GM12874 (cell line): ENCODE results near the gene ZNF20.

Source experiments
- TF ChIP-seq, protein P1 (sequence below): IDR thresholded peaks from 2 replicates; pipeline ENCODE4 v1.5.1; 2011; ENCODE audit warnings: low read depth, mild to moderate bottlenecking, control low read depth, low read length, moderate library complexity; ENCODE audit not compliant: insufficient read depth

Gene ZNF20

DNA sequence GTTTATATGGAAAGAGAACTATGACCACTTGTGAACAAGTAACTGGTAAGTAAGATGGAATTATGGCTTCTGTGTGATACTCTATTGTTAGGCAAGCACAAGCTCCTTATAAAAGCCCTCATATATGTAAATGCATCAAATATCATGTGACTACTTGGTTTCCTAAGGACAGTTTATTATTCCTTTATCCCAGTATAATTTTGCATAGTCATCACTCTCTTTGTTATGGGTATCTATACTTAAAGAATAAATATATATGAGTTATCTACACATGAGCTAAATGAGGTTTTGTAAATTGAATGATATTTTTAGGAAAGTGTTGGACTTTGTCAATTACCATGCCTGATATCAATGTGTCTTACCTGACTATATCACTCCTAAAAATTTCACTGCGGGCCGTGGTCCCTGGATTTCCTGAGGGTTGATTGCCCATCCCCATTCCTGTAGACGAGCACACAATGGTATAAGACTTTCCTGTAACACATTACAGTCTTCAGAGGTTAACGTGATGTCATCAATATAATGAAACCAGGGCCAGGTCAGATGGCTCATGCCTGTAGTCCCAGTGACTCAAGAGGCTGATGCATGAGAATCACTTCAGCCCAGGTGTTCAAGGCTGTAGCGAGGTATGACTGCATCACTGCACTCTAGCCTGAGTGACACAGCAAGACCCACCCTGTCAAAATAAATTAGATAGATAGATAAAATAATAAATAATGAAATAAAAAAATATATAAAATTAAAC lies 54.9 kb downstream of the ZNF20 start:
- TF ChIP-seq, protein P1, sequence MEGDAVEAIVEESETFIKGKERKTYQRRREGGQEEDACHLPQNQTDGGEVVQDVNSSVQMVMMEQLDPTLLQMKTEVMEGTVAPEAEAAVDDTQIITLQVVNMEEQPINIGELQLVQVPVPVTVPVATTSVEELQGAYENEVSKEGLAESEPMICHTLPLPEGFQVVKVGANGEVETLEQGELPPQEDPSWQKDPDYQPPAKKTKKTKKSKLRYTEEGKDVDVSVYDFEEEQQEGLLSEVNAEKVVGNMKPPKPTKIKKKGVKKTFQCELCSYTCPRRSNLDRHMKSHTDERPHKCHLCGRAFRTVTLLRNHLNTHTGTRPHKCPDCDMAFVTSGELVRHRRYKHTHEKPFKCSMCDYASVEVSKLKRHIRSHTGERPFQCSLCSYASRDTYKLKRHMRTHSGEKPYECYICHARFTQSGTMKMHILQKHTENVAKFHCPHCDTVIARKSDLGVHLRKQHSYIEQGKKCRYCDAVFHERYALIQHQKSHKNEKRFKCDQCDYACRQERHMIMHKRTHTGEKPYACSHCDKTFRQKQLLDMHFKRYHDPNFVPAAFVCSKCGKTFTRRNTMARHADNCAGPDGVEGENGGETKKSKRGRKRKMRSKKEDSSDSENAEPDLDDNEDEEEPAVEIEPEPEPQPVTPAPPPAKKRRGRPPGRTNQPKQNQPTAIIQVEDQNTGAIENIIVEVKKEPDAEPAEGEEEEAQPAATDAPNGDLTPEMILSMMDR = no peak
